HG03457 (cell line): ENCODE data around the gene ARHGEF9.
"Not testable (repeated sequence)": the region's sequence is repeated elsewhere in the genome, so short reads cannot be mapped to it uniquely, and the experiment has no call there.

ENCODE experiments used
- ATAC-seq: cut with Tn5 transposase; IDR thresholded peaks from one replicate; pipeline ENCODE4 v1.9.1; 2021; ENCODE audit warnings: moderate number of reproducible peaks; ENCODE audit not compliant: unreplicated experiment

ARHGEF9 gene

DNA sequence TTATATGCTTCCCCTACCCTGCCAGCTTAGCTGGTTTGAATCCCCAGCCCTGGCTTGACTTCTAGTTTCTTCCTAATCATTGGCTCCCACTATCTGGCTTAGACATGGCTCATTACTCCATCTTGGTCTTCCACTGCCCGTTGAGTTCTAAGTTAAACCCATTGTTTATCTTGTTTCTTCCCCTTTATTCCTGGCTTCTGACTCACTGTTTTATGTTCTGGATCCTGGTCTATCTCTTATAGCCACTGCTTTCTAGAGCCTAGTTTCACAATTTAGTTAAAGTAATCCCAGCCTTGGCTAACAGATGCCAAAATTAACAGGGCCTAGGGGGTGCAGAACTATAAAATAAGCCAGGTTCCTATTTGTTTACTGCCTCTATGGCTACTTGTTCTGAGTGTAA, 120.9 kb downstream of the ARHGEF9 start:
- no peak for ATAC-seq

DNA sequence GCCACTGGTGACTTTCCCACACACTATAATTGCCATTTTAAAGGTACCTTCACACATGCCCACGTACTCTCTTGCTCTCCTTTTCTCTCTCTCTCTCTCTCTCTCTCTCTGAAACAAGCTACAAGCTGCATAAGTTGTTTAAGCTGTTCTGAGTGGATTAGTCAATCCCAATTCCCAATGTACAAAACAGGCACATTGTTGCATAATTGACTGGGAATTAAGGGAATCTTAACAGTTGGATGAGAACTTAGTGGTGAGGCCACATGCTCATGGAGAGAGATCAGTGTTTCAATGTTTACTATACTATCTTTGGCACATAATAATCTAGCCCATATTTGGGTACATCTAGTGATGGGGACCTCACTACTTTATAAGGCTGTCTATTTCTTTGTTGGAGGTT, 123.3 kb downstream of the ARHGEF9 start:
- no peak for ATAC-seq

DNA sequence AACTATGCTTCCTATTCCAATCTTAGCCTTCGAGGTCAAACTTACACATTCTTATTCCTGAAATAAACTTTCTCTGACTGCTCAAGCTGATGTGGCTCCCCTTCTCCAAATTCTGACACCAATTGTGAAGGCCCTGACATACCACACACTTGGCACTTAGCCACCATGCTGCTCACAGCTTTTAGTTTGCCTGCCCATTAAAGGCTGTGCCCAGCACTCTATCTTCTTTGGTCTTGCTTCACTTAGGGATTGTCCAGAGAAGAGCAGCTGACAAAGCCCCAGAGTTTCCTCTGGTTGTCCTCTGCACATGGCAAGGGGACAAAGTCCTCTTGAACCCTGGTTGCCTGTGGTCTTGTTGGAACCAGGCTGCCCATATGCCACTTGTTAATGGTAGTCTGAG, 126.1 kb downstream of the ARHGEF9 start:
- no peak for ATAC-seq

DNA sequence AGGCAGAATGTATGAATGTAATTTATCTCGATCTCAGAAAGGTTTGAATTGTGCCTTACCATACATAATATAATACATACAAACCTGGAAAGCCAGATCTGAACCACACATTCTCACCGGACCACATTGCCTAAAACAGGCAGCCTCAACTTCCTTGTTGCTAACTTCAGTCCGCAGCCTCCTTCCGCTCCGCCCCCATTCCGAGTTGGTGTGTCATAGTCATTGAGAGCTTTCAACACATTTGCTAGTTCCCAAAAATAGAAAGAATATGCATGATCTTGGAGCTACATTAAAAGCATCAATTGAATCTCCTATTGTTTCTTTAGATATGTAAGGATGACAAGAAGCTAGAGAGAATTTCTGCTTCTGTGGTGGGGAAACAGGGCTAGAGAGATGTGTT, 127.2 kb downstream of the ARHGEF9 start:
- ATAC-seq, result no peak

DNA sequence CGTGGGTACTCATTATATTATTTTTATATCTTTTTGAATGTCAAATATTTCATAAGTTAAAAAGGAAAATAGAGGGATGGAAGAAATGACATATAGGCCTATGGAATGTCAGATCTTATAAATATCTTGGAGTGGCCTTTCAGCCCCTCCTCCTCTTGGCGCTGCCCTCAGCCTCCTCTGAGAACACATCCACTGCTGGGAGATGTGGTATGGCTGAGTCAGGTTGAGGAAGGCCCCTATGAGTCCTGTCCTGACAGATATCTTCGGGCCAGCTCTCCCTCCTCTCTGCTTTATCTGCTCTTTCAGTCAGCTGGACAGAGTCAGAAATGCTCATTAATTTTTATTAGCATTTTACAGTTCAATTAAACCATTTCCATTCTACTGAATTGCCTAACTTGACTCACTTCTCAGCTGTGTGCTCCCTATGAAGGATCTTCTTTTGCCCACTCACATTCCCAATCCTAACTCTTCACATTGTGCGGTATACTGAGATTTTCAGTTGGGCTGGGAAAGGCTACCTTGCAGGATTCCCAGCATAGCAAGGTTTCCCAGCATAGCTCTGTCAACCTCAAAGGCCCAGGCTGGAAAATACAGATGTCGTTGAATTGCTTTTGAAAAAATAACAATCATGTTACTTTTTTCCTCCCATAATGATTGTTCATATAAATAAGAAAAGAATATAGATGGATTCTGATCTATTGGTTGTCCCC, 128.0 kb downstream of the ARHGEF9 start:
- no peak for ATAC-seq

DNA sequence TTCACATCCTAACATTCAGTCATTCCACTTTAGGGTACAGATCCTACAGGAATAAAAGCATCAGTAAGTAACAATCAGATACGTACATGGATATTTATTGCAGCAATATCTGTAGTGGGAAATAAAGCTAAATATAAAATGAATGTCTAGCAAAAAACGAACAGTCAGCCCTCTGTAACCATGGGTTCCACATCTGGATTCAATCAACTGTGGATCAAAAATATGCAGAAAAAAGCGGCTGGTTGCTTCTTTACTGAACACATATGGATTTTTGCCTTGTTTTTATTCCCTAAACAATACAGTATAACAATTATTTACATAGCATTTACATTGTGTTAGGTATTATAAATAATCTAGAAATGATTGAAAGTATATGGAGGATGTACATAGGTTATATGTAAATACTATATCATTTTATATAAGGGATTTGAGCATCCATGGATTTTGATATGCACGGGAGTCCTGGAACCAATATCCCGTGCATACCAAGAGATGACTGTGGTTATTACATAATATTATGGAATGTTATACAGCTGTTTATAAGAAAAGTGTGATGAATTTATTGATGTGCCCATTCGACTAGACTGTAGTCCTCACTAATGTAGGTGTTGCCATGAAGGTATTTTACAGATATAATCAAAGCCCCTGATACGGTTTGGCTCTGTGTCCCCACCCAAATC, 132.8 kb downstream of the ARHGEF9 start:
- no peak for ATAC-seq

DNA sequence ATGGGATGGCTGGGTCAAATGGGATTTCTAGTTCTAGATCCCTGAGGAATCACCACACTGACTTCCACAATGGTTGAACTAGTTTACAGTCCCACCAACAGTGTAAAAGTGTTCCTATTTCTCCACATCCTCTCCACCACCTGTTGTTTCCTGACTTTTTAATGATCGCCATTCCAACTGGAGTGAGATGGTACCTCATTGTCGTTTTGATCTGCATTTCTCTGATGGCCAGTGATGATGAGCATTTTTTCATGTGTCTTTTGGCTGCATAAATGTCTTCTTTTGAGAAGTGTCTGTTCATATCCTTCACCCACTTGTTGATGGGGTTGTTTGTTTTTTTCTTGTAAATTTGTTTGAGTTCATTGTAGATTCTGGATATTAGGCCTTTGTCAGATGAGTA, 139.3 kb downstream of the ARHGEF9 start:
- not testable (repeated sequence) for ATAC-seq

DNA sequence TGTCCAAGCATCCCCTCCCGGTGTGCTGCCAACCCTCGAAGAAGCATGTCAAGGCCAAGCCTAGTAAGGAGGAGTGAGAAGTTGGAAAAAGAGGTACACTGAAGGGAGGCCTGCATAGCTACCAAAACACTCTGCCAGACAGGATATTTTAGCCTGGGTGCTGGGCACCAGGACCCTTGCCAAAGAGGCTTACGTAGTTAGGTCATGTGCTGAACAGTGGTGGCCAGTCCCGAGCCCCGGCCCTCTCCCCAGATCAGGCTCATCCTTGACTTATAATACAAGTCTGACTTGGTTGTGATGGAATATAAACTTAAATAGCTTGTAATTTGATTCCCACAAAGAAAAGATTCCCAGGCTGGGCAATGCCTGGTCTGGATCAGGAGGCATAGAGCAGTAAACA, 149.3 kb downstream of the ARHGEF9 start:
- ATAC-seq, result no peak

DNA sequence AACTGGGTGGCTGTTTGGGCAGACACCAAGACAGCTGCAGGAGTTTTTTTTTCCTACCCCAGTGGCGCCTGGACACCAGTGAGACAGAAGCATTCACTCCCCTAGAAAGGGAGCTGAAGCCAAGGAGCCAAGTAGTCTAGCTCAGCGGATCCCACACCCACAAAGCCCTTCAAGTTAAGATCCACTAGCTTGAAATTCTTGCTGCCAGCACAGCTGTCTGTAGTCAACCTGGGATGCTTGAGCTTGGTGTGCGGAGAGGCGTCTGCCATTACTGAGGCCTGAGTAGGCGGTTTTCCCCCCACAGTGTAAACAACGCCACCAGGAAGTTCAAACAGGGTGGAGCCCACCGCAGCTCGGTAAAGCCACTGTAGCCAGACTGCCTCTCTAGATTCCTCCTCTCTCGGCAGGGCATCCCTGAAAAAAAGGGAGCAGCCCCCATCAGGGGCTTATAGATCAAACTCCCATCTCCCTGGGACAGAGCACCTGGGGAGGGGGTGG, 171.4 kb downstream of the ARHGEF9 start:
- ATAC-seq, result no peak

DNA sequence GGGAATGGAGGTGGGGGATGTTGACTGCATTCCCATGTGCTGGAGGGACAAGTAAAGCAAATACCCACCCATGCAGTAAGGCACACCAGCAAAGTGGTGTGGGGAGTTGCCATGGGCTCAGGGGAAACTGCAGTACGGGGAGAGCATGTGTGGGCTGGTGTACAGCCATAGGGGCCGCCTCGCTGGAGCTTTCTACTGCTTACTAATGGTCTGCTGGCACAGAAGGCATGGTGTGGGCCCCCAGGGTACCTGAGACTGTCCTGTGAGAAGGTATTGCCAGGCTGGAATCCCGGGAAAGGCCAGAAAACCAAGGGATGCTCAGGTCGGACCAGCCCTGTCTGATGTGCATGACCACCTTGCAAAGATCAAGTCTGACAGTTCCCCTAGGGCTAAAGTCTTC, 199.1 kb downstream of the ARHGEF9 start:
- ATAC-seq, result no peak
